GM19372 (cell line): ENCODE data around the gene PLCD1.

Source experiments
- ATAC-seq: cut with Tn5 transposase; IDR thresholded peaks from one replicate; pipeline ENCODE4 v1.9.1; 2021; ENCODE audit warnings: mild to moderate bottlenecking, low read depth, moderate library complexity; ENCODE audit not compliant: unreplicated experiment

The PLCD1 gene

GRCh38 chr3:38002291-38002876 is 27.1 kb downstream of the PLCD1 start:
- no peak for ATAC-seq

GRCh38 chr3:38001456-38002081 is 27.9 kb downstream of the PLCD1 start:
- no peak for ATAC-seq

GRCh38 chr3:38000965-38001455 is 28.4 kb downstream of the PLCD1 start:
- ATAC-seq: no peak

- ATAC-seq: no peak
Measured at GRCh38 chr3:38000242-38000916, 29.1 kb downstream of the PLCD1 start.

- ATAC-seq: no peak
Measured at GRCh38 chr3:37999836-38000235, 29.6 kb downstream of the PLCD1 start.

DNA sequence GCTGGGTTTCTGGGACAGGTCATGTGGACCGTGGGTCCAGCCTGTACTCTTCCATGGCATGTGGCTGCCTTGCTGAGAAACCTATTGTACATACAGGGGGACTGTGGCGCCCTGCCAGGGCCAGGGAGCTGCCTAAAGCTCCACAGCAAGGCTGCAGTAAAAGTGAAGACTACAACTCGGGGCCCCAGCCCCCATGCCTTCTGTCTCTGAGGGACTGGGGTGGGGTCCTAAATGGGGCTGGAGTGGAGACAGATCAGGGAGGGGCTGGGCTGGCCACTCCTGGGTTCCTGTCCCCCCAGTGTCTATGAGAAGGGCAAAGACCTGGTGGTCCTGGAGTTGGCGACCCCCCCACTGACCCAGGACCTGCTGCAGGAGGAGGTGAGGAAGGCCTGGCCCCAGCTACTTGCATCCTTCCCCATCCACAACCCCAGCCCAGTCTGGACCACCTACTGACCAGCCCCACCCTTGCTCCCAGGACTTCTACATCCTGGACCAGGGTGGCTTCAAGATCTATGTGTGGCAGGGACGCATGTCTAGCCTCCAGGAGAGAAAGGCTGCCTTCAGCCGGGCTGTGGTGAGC is 31.6 kb downstream of the PLCD1 start:
- no peak for ATAC-seq

DNA sequence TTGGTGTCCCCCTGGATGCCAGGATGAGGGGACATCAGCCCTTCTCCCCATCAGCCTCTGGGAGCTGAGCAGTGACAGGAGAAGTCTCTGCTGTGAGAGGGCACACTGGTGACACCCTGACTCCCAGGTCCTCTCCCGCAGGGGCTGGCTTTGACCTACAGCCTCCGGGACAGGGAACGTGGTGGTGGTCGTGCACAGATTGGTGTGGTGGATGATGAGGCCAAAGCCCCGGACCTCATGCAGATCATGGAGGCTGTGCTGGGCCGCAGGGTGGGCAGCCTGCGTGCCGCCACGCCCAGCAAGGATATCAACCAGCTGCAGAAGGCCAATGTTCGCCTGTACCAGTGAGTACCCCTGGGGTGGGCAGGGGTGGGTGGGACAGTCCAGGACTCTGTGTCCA is 32.1 kb downstream of the PLCD1 start:
- ATAC-seq: no peak

DNA sequence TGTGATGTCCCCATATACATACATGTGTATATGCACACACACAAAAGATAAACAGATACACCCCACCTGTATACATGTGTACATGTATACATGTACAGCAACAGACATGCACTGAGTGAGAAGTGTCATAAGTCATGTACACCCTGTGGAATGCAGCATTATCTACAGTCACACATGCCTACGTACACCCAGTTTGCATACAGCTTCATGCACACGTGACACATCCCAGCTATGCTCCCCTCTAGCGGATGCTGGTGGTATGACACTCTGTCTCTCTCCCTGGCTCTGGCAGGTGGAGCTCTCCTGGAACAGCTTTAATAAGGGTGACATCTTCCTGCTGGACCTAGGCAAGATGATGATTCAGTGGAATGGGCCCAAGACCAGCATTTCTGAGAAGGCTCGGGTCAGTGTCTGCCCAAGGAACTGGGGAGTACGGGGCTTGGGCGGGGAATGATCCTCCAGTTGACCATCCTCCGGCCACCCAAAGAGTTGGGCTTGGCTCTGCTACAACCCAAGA is 32.6 kb downstream of the PLCD1 start:
- ATAC-seq: peak; percentile 45

GRCh38 chr3:37995652-37996641 is 33.5 kb downstream of the PLCD1 start:
- no peak for ATAC-seq

- ATAC-seq: no peak
Measured at GRCh38 chr3:37994639-37994972, 34.8 kb downstream of the PLCD1 start.

DNA sequence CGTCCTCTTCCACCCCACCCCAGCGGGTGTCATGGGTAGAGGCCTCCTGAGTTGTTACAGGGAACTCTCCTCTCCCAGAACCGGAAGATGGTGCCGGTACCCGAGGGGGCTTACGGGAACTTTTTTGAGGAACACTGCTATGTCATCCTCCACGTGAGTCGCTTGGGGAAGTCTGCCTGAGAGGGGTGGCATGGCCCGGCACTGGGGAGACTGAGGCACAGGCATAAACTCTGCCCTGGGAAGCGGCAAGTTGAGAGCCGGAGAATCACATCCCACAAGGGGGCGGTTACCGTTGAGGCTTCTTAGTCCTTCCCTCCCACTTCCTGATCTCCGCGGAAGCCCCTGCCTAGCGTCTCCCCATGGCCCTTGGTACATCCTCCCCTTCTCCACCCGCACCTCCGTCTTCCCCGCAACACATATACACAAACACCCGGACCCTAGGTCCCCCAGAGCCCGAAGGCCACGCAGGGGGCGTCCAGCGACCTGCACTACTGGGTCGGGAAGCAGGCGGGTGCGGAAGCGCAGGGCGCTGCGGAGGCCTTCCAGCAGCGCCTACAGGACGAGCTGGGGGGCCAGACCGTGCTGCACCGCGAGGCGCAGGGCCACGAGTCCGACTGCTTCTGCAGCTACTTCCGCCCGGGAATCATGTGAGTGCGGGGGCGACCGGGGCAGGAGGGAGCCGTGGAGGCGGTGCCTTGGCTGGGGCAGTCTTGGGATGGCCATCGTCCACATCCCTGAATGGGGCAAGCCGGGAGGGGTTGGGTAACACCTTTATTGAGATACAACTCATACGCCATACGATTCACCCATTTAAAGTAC is 35.4 kb downstream of the PLCD1 start:
- peak; percentile 55 for ATAC-seq

- ATAC-seq: no peak
Measured at GRCh38 chr3:37993460-37993819, 36.0 kb downstream of the PLCD1 start.

- ATAC-seq: no peak
Measured at GRCh38 chr3:37993067-37993455, 36.4 kb downstream of the PLCD1 start.

DNA sequence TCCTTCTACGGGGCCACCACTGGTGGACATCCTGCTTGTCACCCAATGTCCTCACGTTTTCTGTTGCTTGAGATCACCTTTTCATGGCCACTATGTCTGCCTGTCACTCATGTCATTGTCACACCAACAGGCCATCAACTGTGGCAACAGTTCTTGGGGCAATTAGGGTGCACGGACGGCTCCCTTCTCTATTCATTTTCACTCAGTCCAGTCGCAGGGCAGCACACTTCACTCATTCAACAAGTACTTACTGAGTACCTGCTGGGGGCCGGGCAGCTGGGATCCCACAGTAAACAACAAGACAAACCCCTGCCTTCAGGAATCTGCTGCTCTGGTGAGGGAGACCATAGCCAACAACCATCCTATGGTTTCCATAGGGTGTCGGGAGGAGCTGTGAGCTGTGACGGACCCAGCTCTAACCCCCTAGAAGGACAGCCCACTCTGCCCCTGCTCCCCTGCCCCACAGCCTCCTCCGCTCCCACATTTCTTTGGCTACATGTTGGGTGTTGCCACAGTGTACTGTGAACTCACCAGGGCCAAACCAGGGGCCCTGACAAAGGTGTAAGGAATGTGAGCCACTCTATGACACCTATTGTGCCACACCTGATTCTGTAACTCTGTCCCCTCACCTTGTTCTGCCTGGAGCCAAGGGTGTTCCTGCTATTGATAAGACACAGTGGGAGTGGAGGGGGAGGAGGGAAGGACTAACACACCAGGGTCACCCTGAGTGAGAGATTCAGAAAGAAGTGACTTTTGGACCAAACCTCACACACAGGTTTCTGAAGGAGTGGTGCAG is 37.0 kb downstream of the PLCD1 start:
- ATAC-seq: no peak

DNA sequence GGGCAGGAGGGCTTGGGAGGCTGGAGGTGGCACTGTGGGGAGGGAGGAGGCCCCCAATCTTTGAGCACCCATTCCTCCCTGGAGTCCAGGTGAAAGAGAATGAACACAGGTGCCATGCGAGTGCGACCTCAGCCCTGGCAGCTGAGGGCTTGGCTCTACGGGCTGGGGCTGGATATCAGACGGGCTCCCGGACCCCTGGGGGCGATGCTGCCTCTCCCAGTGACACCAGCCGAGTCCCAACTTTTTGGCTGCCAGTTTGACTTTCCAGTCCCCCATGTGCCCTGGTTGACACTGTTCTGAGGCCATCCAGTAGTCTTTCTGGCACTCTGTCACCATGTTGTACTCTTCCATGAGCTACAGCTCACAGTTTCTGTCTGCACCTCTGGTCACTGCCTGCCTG is 37.6 kb downstream of the PLCD1 start:
- ATAC-seq: no peak

DNA sequence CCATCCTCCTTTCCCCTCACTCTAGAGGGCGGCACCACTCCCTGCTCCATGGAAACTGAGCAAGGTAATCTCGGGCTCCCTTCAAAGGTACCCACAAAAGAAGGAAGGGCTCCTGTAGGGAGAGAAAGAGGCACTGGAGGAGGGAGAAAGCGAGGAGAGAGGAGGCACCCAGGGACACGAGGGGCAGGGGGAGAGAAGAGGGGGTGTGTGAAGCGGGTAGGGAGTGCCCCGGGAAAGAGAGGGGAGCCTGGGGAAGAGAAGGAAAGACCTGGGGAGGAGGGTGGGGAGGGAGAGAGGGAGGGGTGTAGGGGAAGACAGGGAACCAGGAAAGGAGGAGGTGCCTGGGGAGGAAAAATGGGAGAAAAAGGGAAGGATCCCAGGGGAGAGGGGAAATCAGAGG is 38.3 kb downstream of the PLCD1 start:
- ATAC-seq: no peak

- no peak for ATAC-seq
Measured at GRCh38 chr3:37990527-37990926, 38.9 kb downstream of the PLCD1 start, which contains the start of gene VILL. Gene VILL (plus strand): TSS chr3:37990786. CDS start chr3:37993673, 2,887 bp downstream.

DNA sequence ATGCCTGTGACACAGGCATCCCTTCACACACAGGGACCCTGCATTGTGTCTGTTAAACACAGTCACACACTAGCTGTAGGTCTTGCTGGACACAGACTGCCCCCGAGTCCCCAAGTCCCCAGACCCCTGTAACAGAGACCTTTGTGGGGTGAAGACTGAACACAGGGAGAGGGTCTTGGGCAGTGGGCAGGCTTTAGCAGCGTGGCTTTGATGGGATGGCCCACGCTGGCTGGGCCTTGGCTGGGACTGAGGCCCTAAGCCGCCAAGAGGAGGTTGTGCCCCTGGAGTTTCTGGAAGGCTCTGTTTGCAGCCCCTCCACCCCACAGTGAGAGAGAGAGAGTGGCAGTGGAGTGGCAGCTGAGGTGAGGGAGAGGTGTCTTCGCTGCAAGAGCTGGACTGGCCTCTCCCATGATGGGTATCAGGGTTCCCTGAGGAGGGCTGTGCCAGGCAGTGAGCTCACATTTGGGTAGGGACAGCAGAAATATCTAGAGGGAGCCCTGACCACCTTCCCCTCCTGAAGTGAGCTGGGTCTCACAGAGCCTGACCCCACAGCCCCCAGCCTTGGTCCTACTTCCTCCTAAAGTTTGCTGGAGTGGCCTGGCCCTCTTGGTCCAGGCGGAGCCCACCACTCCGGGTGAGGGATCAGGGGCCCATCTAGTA is 39.5 kb downstream of the PLCD1 start:
- ATAC-seq: no peak
